NCI-H345 (cell line): ENCODE results near the gene TAMM41.
"Not testable (repeated sequence)": the region's sequence is repeated elsewhere in the genome, so short reads cannot be mapped to it uniquely, and the experiment has no call there.

Experiments
- DNase-seq: peaks from one replicate; lab custom pipeline; 2025; lab: John Stamatoyannopoulos, UW

TAMM41 gene, protein sequence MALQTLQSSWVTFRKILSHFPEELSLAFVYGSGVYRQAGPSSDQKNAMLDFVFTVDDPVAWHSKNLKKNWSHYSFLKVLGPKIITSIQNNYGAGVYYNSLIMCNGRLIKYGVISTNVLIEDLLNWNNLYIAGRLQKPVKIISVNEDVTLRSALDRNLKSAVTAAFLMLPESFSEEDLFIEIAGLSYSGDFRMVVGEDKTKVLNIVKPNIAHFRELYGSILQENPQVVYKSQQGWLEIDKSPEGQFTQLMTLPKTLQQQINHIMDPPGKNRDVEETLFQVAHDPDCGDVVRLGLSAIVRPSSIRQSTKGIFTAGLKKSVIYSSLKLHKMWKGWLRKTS

DNA sequence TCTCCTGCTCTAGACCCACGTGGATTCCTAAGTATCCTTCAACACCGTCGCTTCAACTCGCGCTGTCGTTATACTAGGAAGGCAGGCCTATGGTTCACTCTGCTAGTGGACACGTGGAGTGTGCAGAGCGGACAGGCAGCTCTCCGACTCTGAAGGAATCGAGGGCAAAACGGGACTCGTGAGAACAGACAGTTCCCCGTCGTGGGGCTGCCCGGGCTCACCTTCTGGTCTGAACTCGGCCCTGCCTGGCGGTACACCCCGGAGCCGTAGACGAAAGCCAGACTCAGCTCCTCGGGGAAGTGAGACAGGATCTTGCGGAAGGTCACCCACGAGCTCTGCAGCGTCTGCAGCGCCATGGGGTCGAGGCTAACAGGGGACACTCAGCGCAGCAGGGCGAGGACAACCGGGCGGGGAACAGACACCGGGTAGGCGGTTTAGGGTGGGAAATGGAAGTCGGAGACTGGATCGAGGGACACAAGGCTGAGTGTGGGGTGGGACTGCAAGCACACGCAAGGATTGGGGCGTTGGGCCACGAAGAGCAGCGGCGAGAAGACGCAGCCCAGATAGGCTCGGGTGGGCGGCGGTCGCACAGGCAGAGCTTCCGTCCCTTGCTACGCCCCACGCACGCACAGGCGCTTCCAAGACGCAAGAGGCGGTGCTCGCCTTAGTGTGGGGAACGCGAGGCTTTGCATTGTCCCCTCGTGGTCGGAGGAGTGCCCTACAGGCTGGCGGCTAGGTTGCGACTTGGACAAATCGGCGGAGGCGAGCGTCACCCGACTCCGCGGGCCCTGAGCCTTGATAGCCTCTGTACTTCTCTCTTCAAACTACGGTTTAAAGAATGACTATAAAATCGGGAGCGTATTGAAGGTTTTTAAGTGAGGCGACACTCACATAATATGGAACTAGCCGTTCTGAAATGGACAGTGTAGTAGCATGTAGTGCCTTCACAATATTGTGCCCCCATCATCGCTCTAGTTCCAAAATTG is at the start of gene TAMM41:
Gene TAMM41, minus strand, starts transcription at position 605 of the 986 bp plus-strand sequence. Its CDS starts 249 bp downstream, at position 356.
- peak; percentile 83 for DNase-seq

GRCh38 chr3:11878837-11879236 is 32.2 kb upstream of the TAMM41 start:
- peak; percentile 5 for DNase-seq

GRCh38 chr3:11874707-11875106 is 28.0 kb upstream of the TAMM41 start:
- not testable (repeated sequence) for DNase-seq

GRCh38 chr3:11863739-11864138 is 17.1 kb upstream of the TAMM41 start:
- not testable (repeated sequence) for DNase-seq

GRCh38 chr3:11862584-11862983 is 15.9 kb upstream of the TAMM41 start:
- not testable (repeated sequence) for DNase-seq

DNA sequence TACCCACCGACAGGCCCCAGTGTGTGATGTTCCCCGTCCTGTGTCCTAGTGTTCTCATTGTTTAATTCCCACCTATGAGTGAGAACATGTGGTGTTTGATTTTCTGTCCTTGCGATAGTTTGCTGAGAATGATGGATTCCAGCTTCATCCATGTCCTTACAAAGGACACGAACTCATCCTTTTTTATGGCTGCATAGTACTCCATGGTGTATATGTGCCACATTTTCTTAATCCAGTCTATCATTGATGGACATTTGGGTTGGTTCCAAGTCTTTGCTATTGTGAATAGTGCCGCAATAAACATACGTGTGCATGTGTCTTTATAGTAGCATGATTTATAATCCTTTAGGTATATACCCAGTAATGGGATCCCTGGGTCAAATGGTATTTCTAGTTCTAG is 15.5 kb upstream of the TAMM41 start:
- not testable (repeated sequence) for DNase-seq

GRCh38 chr3:11860213-11860612 is 13.5 kb upstream of the TAMM41 start:
- DNase-seq, result not testable (repeated sequence)

DNA sequence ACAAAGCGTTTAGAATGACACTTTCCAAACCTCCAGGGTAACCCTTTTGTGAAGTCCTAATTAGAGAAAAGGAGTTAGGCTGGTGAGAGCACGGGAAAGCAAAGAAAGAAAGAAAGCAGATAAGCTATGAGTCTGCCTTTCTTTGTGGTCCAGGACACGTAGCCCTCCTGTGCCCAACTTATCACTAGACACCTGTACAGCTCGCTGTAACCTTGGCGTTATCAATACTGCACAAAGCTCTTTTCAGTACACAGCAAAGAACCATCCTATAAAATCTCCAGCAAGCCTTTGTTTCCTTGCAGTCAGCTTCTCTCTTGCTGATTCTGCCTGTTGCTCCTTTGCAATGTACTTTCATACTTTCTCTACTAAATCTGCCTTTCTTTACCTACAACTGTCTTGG is 6.8 kb upstream of the TAMM41 start:
- DNase-seq, result no peak

- DNase-seq, result no peak
These were observed 3.3 kb upstream of the TAMM41 start for GRCh38 chr3:11850003-11850402.

GRCh38 chr3:11847607-11848006 is 922 bp upstream of the TAMM41 start:
- no peak for DNase-seq

DNA sequence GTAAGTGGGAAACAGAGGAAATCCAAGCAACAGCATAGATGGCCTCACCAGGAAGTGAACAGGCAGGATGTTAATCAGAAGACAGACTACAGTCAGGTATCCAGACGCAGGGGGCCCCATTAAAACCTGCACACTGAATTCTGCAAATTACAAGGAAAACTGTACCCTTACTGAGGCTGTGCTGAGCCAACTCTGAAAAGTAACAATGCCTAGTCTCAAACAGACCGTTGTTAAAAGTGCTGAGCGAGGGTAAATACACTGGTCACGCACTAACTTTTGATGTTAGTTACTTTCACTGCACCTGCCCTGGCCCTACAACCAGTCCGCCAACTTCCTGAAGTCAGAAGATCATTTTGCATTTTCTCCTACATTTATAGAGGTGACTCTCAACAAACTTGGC is 1.0 kb downstream of the TAMM41 start:
- DNase-seq, result no peak

GRCh38 chr3:11844891-11845290 is 1.8 kb downstream of the TAMM41 start:
- DNase-seq, result no peak

DNA sequence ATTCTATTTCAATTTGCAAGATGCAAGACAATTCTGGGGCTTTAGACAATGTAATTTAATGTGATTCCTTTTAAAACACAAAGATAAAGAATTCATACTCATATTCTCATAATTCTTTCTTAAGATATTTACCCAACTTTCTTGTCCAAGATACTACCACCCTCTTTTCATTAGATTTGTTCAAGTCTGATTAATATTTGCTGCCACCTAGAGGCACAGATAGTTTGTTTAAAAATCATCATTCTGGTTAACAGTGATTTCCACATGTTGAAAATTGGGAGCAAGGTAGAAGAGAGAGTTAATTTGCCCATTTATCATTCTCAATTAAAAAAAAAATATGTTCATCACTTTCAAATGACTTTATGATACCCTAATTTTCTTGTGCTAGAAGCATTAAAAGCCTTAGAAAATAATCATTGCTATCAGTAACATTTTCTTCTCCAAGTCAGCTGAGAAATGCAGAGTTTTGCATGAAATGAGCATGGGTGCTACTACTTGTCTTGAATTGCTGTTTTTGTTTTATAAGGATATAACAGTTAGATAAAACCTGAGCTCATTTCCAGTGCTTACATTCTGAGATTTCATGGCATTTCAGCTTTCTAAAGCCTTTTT is 11.6 kb downstream of the TAMM41 start:
- DNase-seq, result no peak

DNA sequence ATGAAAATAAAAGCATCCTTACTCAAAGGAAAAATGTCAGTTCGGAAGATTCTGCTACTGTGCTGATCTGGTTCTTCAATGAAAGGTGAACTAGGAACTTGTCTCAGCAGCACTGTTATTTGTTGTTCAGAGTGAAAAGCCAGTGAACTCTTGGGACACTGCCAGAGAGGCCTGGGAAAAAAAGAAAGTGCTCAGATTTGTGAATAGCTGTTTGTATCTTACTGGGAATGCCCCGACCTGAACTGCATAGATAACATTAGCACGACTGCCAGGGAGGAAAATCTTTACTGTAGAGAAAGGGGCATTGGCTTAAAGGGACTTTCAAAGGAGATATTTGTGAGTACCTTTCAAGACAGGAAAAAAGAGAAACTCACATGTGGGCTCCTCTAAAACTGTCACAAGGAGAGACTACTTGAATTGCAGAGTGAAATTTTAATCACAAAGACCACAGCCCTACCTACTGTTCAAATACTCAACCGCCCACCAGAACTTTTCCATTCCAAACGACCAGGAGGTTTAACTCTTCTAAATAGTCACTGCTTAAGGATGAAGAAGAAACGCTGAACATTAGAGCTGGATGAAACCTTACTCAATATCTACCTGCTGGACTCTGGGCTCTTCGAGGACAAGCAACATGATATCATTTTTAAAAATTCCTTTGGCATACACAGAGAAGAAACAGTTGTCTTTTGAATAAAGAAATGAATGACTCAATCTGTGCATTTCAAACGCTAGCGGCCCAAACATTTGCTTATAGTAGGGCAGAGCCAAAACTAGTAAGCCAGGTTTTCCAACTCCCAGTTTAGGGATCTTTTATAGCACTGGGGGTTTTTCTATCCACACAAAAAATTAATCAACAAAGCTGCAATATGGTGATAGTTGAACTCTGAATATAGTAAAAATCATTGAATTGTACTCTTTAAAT is 13.4 kb downstream of the TAMM41 start:
- no peak for DNase-seq

DNA sequence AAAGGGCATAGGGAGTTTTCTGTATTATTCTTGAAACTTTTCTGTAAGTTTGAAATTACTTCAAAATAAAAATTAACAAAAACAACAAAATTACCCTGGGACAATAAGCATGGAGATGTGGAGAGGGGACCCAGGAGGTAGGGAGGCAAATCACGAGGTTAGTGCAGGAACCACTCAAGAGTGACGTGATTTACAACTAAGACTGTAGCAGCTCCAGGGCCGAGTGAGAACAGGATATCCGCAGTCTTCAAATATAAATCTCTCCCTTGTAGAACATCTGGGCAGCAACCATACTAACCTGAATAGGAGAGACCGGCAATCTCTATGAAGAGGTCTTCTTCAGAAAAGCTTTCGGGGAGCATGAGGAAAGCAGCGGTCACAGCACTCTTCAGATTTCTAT is 17.3 kb downstream of the TAMM41 start:
- DNase-seq, result no peak

GRCh38 chr3:11826628-11827265 is 19.9 kb downstream of the TAMM41 start:
- DNase-seq, result no peak

- no peak for DNase-seq
These were observed 21.4 kb downstream of the TAMM41 start for GRCh38 chr3:11825301-11825700.

DNA sequence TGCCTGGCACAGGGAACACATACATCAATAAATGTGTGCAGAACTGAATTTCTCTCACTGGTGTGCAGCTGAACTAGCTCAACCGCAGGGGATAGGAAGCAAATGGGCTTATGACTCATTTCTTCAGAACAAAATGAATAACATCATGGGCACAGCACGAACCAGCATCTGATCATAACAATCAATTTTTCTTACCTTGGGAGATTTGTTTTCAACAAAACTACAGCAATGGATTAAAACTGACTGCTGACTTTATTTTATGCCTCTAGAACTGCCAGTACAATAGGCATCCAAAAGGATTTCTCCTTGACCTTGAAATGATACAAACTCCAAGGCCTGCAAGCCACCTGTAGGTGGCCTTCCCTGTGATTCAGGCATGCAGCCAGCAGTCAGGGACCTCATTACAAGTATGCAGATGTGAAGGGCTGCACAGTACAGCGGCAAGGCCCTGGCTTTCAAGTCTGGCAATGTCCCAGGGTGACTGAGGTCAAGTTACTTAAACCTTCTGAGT is 26.1 kb downstream of the TAMM41 start:
- DNase-seq, result no peak

DNA sequence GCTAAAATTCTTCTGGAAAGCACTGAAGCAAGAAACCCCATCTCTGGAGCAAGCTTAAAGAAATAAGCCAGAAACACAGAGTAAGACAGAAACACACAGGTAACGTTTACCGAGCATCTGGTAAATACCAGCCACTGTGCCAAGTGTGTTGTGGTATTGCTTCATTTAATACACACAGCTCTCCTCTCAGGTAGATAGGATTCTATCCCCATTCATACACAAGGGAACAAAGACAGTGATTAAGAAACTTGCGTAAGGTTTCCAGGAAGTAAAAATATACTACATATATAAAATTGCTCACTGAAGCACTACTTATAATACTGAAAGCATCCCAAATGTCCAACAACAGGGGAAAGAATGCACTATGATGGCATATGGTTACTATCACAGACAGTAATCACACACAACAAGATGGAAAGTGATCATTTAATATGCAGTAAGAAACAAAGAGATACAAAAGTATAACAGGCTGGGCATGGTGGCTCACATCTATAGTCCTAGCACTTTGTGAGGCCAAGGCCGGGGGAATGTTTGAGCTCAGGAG is 27.5 kb downstream of the TAMM41 start:
- no peak for DNase-seq

- no peak for DNase-seq
These were observed 28.7 kb downstream of the TAMM41 start for GRCh38 chr3:11818033-11818432.
